Brain pericyte (primary cell): ENCODE results near the gene RAC2.
"Not testable (repeated sequence)": the region's sequence is repeated elsewhere in the genome, so short reads cannot be mapped to it uniquely, and the experiment has no call there.

ENCODE experiments used
- DNase-seq: peaks from one replicate; pipeline ENCODE4 v3.0.0-alpha.2; 2012; ENCODE audit warnings: low read depth, low spot score

RAC2 gene

DNA sequence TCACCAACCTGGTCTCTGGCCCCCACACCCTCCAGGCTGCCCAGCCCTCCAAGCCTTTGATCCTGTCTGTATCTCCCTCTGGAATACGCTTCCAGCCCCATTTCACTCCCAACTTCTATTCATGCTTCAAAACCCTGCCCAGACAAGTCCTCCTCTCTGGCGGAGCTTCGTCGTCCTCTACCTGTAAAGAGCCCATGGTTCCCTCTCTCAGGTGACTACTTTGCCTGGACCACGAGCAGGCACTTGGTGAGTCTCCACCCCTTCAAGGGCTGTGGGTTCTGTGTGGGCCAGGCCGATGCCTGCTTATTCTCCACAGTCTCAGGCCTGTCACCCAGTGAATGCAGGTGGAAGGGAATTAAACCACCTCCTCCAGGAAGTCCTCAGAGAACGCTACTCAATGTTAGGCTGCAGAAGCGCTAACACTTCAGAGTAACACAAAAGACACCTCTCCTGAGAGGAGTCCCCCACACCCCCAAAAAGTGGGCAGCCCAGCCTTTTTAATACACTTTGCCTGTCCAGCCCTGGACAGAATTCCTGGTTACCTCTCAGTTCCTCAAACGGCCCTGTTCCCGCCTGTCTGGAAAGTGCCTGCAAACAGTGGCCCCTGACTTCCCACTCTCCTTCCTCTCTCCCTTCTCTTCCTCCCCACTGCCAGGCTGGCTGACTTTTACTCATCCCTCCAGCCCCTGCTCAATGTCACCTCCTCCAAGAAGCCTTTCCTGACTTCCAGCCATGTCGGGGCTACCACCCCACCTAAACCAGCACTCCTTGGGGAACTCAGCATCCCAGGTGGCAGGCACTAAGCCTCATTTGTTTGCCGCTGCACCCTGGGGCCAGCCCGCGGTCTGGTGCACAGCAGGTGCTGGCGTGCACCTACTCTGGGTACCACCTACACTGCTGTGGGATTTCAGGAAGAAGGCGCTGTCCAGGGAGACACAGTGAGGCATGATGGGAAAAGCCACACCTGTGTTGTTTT lies 9.0 kb downstream of the RAC2 start:
- DNase-seq: no peak

- no peak for DNase-seq
Measured at GRCh38 chr22:37233751-37234631, 10.1 kb downstream of the RAC2 start.

GRCh38 chr22:37233371-37233750 lies 10.7 kb downstream of the RAC2 start:
- not testable (repeated sequence) for DNase-seq

DNA sequence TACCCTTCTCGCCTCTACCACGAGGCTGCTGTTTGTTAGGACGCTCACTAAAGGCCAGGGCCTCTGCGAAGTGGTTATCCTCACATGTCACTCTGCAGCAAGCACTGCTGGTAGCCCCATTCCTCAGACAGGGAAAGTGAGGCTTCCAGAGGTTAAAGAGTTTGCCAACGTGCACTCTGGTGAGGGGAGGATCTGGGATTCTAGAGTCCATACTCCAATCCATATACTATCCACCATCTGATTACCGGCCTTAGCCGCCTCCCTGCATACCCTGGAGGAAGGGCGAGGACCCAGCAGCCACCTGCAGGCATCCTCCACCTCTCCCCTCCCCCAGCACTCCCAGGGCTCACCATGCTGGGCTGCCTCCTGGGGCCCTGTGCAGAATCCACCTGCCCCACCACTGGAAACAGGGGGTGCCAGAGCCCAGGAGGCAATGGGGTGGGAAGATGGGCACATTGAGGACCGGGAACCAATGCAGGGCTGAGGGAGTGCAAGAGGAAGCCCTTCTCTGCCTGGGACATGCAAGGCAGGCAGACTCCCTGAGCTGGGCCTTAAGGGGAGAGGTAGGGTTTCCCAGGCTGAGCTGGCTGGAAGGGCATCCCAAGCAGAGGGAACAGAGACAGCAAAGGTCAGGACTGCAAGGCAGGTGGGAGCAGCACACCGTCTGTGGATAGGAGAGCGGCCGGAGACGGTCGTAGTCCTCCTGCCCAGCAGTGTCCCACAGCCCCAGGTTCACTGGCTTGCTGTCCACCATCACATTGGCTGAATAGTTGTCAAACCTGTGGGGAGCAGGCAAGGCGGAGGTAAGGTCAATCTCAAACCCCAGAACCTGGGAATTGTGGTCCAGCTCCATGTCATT lies 11.7 kb downstream of the RAC2 start:
- no peak for DNase-seq

DNA sequence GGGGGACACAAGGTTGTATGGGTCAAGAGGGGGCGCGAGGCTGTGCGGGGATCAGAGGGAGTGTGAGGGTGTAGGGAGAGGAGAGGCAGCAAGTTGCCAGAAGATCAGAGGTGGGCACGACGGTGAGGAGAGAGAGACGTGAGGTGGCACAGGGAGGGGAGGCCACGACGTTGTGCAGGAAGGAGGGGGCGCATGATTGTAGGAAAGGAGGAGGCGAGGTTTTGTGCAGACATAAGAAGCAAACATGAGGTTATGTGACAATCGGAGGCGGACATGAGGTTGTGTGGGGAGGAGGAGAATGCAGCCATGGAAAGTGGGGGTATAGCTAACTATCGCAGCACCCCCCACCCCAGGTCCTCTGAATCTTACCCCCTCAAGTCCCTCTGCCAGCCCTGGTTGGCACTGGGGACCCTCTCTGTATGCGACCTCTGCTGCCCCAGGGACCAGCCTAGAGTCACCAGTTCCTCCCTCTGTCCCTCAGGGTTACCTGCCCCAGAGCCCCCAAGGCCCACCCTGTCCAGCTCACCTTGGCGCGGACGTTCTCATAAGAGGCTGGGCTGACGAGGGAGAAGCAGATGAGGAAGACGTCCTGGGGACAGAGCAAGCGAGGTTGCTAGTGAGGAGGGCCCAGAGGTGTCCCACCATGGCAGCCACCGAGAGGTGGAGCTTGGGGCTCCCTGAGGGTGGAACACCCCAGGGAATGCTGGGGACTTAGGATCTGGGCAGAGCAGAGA lies 12.5 kb downstream of the RAC2 start:
- DNase-seq: no peak

- no peak for DNase-seq
Measured at GRCh38 chr22:37230673-37231405, 13.2 kb downstream of the RAC2 start.

DNA sequence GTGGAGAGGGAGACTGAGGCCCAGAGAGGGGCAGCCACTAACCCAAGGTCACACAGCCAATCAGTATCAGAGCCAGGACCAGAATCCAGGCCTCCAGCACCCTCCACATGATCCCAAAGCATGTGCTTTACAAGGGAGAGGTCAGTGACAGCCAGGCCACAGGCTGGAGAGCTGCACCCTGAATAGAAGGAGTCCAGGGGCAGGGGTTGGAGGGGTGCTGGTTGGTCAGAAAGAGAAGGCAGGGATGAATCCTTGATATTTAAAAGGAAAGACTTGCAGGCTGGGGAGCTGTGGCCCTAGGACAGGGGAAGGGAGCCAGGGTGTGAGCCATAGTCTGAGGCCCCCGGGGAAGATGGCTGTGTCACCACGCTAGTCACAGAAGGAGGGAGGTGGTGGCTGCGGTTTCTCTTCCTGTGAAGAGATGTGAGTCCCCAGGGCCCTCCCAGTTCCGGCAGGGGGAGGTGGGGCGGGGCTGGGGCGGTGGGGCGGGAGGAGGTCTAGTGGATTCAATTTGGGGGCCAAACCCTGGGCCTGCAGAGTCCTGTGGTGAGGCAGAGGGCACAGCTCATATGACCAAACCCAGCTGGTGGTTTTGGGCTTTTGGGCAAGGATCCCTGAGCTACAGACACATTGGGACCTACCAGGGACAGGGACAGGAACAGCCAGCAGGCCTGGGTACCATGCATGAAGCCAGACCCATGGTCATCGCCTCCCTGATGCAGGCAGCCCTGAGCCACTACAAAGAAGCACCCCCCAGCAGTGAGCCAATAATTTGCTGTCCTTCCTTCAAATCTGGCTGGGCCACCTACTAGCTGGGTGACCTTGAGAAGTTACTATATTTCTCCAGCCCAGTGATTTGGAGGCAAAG lies 14.0 kb downstream of the RAC2 start:
- DNase-seq: no peak

- DNase-seq: no peak
Measured at GRCh38 chr22:37229012-37229804, 14.9 kb downstream of the RAC2 start.

DNA sequence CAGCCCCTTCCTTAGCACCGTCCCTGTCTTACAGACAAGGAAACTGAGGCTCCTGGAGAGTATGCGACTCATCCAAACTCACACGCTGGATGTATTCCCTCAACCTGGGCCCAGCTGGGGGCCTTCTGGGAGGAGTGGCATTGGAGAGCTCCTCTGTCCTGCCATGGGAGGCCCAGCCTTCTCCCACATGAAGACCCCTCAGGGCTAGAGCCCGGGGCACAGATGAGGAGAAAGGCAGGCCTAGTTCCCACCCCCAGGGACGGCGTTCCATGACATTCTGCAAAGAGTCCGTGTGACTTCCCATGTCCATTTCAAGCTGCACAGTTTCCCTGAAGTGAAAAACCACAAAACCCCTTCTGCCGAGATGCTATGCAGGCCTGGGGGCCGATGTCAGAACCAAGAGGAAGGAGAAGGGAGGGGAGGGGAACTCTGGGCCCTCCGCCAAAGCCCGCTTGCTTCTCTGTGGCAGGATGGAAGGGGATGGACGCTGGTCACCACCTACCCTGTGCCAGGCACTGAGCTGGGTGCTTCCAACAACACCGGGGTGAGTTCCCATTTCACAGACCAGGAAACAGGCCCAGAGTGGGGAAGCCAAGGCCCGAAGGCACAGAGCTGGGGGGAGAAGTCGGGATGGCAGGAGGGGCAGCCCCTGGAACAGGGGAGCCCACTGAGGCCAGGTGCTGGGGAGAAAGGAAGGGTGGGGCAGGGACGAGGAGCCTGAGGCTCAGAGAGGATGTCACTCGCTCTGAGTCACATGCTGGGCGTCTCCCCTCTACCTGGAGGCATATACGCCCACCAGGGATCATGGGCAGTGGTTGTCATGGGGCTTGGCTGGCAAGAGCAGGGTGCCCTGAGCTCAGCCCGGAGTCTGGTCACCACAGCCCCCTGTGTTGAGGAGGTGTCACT lies 15.7 kb downstream of the RAC2 start:
- DNase-seq: no peak

DNA sequence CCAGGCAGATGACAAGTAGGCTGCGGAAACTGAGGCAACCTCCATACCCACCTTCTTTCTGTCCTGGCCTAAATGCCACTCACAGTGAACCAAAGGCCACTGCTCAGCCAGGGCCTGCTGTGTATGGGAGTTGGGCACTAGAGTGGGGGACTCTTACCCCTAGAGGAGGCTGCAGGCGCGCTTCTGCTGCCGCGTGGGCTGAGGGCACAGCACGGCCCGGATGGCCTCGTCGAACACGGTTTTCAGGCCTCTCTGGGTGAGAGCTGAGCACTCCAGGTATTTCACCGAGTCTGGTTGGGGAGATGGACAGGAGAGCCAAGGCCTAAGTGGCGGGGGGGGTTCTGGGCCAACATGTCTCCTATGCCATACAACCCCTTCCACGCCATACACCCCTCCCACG lies 17.6 kb downstream of the RAC2 start:
- DNase-seq: no peak

DNA sequence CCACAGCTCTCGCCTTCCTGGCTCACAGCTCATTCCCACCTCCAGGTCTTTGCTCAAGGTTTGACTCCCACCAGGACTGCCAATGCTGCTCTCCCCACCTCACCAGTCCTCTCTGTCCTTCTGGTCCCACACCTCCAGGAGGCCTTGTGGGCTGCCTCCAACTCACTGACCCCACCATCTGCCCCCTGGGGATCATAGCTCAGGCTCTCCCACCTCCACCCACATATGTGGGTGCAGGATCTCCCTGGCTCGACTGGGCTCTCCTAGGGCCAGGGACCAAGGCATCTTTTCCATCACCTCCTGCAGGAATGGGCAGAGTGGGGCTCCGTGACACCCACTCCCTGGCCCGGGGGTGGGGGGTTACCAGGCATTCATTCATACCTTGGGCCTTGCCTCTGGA lies 18.0 kb downstream of the RAC2 start:
- no peak for DNase-seq

DNA sequence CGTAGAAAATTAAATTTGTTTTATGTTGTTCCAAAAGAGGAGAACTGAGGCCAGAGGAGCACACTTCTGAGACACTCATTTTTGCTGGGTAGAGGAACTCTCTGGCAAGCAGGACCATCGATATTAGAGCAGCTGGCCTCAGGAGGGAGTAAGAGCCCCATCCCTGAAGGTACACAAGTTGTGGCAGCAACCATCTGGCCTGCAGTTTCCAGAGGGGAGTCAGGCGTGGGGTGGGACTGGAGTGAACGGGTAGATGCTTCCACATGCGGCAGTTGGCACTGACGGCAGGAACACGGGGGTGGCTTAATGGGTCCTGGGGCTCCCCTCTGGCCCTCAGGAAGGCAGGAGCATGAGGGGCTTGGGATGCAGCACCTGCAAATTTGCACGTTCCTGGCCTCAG lies 18.6 kb downstream of the RAC2 start:
- no peak for DNase-seq

DNA sequence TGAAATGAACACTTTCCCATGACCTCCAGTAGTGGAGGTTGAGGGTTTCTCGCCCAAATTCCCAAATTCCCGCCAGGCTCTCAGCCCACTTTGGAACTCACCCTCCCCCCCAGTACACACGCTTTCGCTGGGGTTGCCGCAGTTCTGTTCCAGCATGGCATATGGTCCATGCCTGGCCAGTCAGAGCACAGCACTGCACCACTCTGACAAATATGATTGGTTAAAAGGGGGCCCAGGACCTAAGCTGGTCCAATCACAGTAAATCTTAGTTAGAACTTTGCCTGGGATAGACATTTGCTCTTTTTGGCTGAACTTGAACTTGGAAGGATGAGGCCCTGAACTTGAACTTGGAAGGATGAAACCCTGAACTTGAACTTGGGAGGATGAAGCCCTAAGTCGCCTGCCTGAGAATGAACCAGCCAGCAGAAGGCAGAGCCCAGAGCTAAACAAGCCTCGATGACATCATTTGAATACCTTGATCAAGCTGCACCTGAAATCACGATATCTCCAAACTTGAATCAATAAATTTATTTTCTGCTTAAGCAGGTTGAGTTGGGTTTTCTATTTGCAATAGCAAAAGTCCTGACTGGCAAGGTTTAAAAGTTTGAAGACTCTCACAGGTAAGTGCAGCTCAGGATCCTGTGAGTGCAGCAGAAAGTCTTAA lies 19.2 kb downstream of the RAC2 start:
- no peak for DNase-seq

DNA sequence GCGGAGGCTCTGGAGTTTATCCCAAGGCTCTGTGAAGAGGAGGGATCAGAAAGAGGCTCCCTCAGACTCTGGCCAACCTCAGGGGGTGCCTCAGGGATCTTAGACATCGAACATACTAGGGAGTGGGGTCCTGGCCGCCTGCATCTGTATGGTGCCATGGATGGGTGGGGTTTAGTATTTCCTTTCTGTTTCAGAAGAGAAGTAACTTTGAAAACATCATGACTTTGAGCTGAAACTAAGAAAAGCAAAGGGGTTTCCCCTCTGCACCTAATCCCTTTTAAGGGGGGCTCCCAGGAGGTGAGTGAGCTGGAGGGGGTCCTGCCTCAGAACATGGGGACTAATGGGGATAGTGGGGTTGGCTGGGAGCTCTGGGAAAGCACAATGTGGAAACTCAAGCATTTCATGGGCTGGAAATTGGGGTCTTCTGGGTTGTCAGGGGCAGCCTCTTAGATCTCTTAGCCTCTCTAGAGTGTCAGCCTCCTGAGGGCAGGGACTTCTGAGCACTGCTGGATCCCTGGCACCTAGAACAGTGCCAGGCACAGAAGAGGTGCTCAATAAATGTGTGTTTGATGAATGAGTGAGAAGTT lies 20.0 kb downstream of the RAC2 start:
- no peak for DNase-seq

DNA sequence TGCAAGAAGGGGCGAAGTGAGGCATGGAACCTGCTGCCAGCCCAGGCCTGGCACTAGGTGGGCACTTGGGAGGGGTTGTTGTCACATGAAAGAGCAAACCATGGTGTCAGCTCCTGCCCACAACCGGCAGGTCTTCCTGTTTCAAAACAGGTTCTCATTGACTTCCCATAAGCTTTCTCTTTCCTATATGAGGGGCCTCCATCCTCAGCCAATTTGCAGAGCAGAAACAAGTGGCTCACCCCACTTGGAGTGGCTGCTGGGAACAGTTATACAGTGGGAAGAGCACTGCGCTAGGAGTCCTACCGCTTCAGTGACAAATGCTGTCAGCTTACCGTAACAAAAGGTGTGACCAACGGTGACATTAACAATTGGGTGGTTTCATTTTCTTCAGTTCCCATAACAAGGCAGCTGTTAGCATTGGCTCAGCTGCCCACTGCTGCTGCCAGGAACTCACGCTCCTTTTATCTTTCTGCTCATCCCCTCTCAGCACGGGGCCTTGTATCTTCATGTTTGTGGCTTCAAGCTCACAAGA lies 21.6 kb downstream of the RAC2 start:
- no peak for DNase-seq
